ENCODE measurements around the gene NEK6.

Gene NEK6

GRCh38 chr9:124295159-124295794 is 37.5 kb downstream of the NEK6 start:
- no peaks in the 10 kb centered on the region for H3K27me3 Mint-ChIP-seq
- peaks cover 92% of the 10 kb centered on the region for H3K4me1 Mint-ChIP-seq (ENCODE audit: low read depth)
- H3K9me3 Mint-ChIP-seq: no peaks in the 10 kb centered on the region
- intact Hi-C loops (cut with micrococcal nuclease): loop anchor here (10.0 kb wide), 1 partner anchor 160 kb away; no protein-coding TSS in a partner anchor
- H3K36me3 Mint-ChIP-seq (ENCODE audit: low read depth): peaks cover 87% of the 10 kb centered on the region
- peak overlapping the region; percentile 8 for H3K27ac Mint-ChIP-seq
- H3K4me3 Mint-ChIP-seq: no peak overlapping the region

DNA sequence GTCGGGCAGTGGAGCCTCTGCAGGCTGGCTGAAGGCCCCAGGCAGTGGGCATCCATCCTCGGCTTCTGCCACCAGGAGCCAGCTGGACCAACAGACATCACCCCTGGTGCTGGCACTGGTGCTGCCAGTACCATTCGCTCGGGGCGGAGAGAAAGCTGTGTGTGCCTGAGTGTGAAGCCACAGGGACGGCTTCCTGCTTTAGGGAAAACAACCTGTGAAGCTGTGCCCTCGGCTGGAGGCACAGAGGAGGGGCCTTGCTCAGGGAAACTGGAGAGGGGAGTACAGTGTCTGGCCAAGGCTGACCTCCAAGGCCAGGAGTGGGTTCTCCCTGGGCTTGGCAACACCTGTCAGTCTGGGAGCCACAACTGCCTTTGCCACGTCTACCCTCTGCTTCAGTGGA is 38.3 kb downstream of the NEK6 start:
- Mint-ChIP-seq H3K4me1 (ENCODE audit: low read depth) (peaks cover 92% of the 10 kb centered on the region), H3K36me3 (ENCODE audit: low read depth) (peaks cover 87% of the 10 kb centered on the region), H3K27me3 (no peaks in the 10 kb centered on the region), H3K9me3 (no peaks in the 10 kb centered on the region), H3K27ac (peak overlapping the region; percentile 8), H3K4me3 (no peak overlapping the region)
- intact Hi-C loops (cut with micrococcal nuclease): loop anchor here (10.0 kb wide), 1 partner anchor 161 kb away; no protein-coding TSS in a partner anchor

GRCh38 chr9:124296796-124297550 is 39.2 kb downstream of the NEK6 start:
- no peaks in the 10 kb centered on the region for H3K27me3 Mint-ChIP-seq
- H3K27ac Mint-ChIP-seq: no peak overlapping the region
- H3K36me3 Mint-ChIP-seq (ENCODE audit: low read depth): peaks cover 92% of the 10 kb centered on the region
- no peak overlapping the region for H3K4me3 Mint-ChIP-seq
- H3K4me1 Mint-ChIP-seq (ENCODE audit: low read depth): peaks cover 89% of the 10 kb centered on the region
- intact Hi-C loops (cut with micrococcal nuclease): loop anchor here (10.0 kb wide), 1 partner anchor 162 kb away; no protein-coding TSS in a partner anchor
- H3K9me3 Mint-ChIP-seq: no peaks in the 10 kb centered on the region

DNA sequence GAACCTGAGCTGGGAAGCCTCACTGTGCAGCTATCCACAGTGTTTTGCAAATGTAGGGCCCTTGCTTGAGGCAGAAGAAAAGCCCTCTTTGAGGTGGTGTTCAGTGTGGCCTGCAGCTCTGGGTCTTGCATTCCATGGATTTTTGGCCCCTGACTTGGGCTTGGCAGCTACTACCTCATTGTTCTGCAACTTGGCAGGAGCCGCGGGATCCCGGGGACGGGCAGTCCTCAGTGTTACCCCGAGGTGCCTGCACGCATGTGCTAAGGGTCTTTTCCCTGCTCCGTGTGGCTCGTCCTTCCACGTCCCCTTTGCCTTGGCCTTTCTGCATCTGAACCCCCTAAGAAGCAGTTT is 39.8 kb downstream of the NEK6 start:
- Mint-ChIP-seq H3K9me3 (no peaks in the 10 kb centered on the region), H3K4me1 (ENCODE audit: low read depth) (peaks cover 86% of the 10 kb centered on the region), H3K36me3 (ENCODE audit: low read depth) (peaks cover 92% of the 10 kb centered on the region), H3K27me3 (no peaks in the 10 kb centered on the region), H3K4me3 (no peak overlapping the region), H3K27ac (no peak overlapping the region)
- intact Hi-C loops (cut with micrococcal nuclease): loop anchor here (10.0 kb wide), 1 partner anchor 163 kb away; no protein-coding TSS in a partner anchor

DNA sequence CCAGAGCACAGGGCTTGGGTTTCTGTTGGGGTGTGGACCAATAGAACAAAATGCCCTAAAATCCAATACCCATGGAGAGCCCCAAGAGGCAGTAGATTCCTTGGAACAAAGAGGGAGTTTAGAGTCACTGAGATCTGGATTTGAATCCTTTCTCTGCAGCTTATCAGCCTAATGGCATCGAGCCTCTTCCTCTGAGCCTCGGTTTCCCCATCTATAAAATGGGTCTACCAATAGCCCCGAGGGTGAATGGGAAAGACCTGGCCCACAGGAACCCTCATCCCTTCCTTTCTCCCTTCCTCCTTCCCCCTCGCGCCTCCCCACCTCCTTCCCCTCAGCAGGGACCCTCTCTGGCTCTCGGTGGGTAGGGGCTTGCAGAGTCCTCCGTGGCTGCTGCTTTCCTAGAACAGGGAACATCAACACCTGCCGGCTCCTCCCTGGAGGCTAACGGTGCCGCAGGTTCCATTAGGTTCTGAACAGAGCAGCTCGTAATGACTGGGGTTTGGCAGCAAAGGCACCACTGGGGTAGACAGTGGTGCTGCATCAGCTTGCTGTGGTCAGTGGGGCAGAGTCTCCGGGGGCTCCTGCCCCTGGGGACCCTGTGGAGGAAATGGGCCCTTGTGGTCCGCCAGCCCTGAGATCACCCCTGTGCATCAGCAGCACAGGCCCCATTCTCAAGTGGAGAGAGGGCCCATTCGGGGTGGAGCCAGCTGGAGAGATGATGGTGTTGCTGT is 40.3 kb downstream of the NEK6 start:
- Mint-ChIP-seq H3K27ac (no peak overlapping the region), H3K36me3 (ENCODE audit: low read depth) (peaks cover 92% of the 10 kb centered on the region), H3K27me3 (no peaks in the 10 kb centered on the region), H3K9me3 (no peaks in the 10 kb centered on the region), H3K4me1 (ENCODE audit: low read depth) (peaks cover 85% of the 10 kb centered on the region), H3K4me3 (no peak overlapping the region)
- intact Hi-C loops (cut with micrococcal nuclease): loop anchor here (10.0 kb wide), 1 partner anchor 163 kb away; no protein-coding TSS in a partner anchor

DNA sequence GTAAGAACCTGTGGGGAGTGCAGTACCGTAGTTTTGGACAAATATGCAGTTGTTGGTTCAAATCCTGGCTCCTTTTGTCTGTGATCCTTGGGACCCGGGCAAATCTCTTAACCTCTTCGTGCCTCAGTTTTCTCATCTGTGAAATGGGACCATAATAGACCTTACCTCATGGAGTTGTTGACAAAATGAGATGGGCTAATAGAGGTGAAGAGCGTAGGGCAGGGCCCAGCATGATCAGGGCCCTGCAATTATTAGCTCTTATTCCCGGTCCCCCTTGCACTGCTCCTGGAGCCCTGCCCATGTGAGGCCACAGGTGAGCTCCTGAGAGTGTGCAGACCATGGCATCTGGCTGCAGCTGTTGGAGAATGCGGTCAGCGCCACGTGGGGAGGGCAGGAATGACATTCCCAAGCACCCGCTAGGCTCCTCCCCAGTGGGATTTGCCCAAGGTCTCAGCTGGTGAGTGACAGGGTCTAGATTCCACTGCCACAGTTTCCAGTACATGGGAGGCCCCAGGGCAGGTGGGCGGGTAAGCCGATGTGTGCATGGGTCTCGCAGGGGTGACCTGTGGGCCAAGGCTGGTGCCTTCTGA is 41.0 kb downstream of the NEK6 start:
- H3K4me1 Mint-ChIP-seq (ENCODE audit: low read depth): peaks cover 85% of the 10 kb centered on the region
- peaks cover 93% of the 10 kb centered on the region for H3K36me3 Mint-ChIP-seq (ENCODE audit: low read depth)
- intact Hi-C loops (cut with micrococcal nuclease): loop anchor here (10.0 kb wide), 1 partner anchor 164 kb away; no protein-coding TSS in a partner anchor
- H3K9me3 Mint-ChIP-seq: no peaks in the 10 kb centered on the region
- H3K27me3 Mint-ChIP-seq: no peaks in the 10 kb centered on the region
- H3K27ac Mint-ChIP-seq: no peak overlapping the region
- H3K4me3 Mint-ChIP-seq: no peak overlapping the region

GRCh38 chr9:124299515-124300090 is 41.9 kb downstream of the NEK6 start:
- Mint-ChIP-seq H3K4me3 (no peak overlapping the region), H3K9me3 (no peaks in the 10 kb centered on the region), H3K36me3 (ENCODE audit: low read depth) (peaks cover 95% of the 10 kb centered on the region), H3K27me3 (no peaks in the 10 kb centered on the region), H3K27ac (peak overlapping the region; percentile 8), H3K4me1 (ENCODE audit: low read depth) (peaks cover 81% of the 10 kb centered on the region)
- intact Hi-C loops (cut with micrococcal nuclease): loop anchor here (10.0 kb wide), 1 partner anchor 165 kb away; no protein-coding TSS in a partner anchor

GRCh38 chr9:124300312-124300711 is 42.6 kb downstream of the NEK6 start:
- H3K27me3 Mint-ChIP-seq: no peaks in the 10 kb centered on the region
- H3K9me3 Mint-ChIP-seq: no peaks in the 10 kb centered on the region
- H3K27ac Mint-ChIP-seq: peak overlapping the region; percentile 8
- H3K36me3 Mint-ChIP-seq (ENCODE audit: low read depth): peaks cover 95% of the 10 kb centered on the region
- H3K4me3 Mint-ChIP-seq: no peak overlapping the region
- peaks cover 74% of the 10 kb centered on the region for H3K4me1 Mint-ChIP-seq (ENCODE audit: low read depth)
- intact Hi-C loops (cut with micrococcal nuclease): no loop called here

GRCh38 chr9:124302921-124303320 is 45.2 kb downstream of the NEK6 start:
- Mint-ChIP-seq H3K27ac (no peak overlapping the region), H3K4me3 (no peak overlapping the region), H3K9me3 (no peaks in the 10 kb centered on the region), H3K36me3 (ENCODE audit: low read depth) (peaks cover 99% of the 10 kb centered on the region), H3K27me3 (no peaks in the 10 kb centered on the region), H3K4me1 (ENCODE audit: low read depth) (peaks cover 68% of the 10 kb centered on the region)
- intact Hi-C loops (cut with micrococcal nuclease): no loop called here

DNA sequence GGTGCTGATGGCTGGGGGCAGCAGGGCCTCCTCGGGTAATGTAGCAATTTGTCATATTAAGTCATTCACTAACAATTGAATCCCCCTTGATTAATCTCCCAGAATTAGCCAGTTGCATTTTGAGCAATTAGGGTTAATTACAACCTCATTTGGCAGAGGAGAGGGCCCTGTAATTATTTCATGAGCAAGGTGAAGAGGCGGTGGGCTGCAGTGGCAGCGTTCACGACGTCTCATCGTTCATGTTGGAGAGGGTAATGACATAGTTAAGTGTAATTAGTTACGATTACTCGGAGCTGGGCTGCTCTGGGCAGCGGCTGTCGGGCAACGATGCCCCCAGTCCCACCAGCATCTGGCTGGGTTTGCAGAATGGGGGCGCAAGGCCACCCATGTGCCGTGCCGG is 46.0 kb downstream of the NEK6 start:
- Mint-ChIP-seq H3K4me1 (ENCODE audit: low read depth) (peaks cover 61% of the 10 kb centered on the region), H3K4me3 (no peak overlapping the region), H3K9me3 (no peaks in the 10 kb centered on the region), H3K36me3 (ENCODE audit: low read depth) (peaks cover 100% of the 10 kb centered on the region), H3K27ac (no peak overlapping the region), H3K27me3 (no peaks in the 10 kb centered on the region)
- intact Hi-C loops (cut with micrococcal nuclease): no loop called here

DNA sequence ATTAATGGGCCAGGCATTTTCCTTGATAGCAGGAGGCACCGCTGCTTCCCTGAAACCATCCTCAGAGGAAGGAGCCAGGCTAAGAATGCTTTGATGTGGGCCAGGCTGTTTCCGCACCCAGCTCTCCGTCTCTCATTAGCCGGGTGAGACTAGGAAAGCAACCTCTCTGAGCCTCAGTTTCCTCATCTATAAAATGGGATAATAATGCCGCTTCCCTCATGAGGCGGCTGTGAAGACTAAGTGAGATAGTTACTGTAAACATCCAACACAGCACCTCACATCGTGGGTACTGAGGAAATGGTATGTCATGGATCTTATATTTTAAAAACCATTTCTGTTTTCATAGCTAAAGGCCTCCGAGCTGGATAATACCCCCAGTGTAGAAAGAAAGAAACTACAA is 46.5 kb downstream of the NEK6 start:
- Mint-ChIP-seq H3K4me3 (no peak overlapping the region), H3K36me3 (ENCODE audit: low read depth) (peaks cover 100% of the 10 kb centered on the region), H3K27ac (no peak overlapping the region), H3K9me3 (no peaks in the 10 kb centered on the region), H3K27me3 (no peaks in the 10 kb centered on the region), H3K4me1 (ENCODE audit: low read depth) (peaks cover 56% of the 10 kb centered on the region)
- intact Hi-C loops (cut with micrococcal nuclease): no loop called here

DNA sequence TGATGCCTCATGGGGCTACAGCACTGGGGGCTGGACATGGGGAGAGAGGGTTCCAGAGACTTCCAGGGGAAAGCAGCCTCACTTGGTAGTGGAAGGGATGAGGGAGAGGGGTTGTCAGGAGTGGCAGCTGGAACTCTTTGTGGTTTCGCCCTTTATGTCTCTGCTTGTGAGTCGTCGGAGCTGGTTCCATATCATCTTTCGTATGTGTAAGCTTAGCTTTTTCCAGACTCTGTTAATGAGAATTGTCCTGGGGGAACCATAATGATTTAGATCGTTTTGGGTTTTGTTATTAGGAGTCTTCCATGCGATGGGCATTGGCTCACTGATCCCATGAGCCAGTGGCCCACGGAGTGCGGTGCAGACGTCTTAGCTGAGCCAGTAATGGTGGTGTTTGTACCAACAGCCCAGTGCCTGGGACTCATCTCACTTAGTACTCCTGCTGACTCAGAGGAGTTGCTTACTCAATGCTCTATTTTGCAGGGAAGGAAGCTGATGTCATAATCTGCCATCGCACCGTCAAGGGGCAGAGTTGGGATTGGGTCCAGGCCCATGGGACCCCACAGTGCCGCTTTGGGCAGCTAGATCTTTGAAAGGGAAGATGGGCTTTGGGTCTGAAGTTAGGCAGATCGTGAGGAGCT is 48.5 kb downstream of the NEK6 start:
- Mint-ChIP-seq H3K36me3 (ENCODE audit: low read depth) (peaks cover 100% of the 10 kb centered on the region), H3K4me3 (no peak overlapping the region), H3K9me3 (no peaks in the 10 kb centered on the region), H3K27me3 (no peaks in the 10 kb centered on the region), H3K27ac (peak overlapping the region; percentile 54), H3K4me1 (ENCODE audit: low read depth) (peaks cover 36% of the 10 kb centered on the region)
- intact Hi-C loops (cut with micrococcal nuclease): no loop called here

GRCh38 chr9:124307379-124308030 is 49.8 kb downstream of the NEK6 start:
- Mint-ChIP-seq H3K27me3 (no peaks in the 10 kb centered on the region), H3K9me3 (no peaks in the 10 kb centered on the region), H3K27ac (no peak overlapping the region), H3K4me3 (no peak overlapping the region), H3K4me1 (ENCODE audit: low read depth) (peaks cover 38% of the 10 kb centered on the region), H3K36me3 (ENCODE audit: low read depth) (peaks cover 100% of the 10 kb centered on the region)
- intact Hi-C loops (cut with micrococcal nuclease): no loop called here
